OCI-M2 (cell line): Measurements from ENCODE around the gene HLCS.

Experiments used
- DNase-seq: peaks from one replicate; lab custom pipeline; 2025; ENCODE audit not compliant: unreplicated experiment; lab: John Stamatoyannopoulos, UW

The HLCS gene

GRCh38 chr21:36749935-36750575 is 216.4 kb downstream of the HLCS start:
- DNase-seq: no peak

DNA sequence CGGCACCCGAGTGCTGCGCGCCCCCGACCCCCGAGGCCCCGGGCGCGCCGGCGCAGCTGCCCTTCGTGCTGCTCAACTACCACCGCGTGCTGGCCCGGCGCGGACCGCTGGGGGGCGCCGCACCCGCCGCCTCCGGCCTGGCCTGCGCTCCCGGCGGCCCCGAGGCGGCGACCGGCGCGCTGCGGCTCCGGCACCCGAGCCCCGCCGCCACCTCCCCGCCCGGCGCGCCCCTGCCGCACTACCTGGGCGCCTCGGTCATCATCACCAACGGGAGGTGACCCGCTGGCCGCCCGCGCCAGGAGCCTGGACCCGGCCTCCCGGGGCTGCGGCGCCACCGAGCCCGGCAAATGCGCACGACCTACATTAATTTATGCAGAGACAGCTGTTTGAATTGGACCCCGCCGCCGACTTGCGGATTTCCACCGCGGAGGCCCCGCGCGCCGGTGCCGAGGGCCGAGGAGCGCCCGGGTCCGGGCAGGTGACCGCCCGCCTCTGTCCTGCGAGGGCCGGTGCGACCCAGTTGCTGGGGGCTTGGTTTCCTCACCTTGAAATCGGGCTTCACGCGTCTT is 218.6 kb downstream of the HLCS start:
- no peak for DNase-seq

DNA sequence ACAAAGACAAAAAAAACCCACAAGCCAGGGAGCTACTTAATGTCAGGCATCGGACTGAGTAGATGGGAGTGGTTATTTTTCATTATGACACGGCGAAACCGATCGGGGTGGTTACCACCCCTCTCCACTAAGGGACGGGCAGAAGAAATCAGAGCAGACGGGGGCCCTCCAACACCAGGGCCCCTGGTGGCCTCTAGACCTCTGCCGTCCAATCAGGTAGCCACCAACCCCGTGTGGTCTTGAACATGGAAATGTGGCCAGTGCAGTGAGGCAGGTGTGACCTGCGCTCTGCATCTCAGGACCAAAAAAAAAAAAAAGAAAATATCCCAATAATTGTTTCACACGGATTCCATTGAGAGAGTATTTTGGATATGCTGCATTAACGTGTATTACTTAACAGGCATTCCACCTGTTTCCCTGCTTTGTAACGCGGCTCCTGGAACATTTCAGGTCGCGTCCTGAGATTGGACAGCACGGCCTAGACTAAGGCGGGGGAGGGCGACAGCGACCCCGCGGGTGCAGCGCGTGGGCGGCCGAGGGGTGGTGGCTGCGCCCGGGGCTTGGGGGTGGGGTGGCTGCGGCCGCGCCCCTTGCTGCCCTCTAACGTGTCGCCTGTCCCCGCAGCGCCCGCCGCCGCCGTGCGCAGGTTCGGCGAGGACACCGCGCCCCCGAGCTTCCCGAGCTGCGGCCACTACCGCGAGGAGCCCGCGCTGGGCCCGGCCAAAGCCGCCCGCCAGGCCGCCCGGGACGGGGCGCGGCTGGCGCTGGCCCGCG is 219.2 kb downstream of the HLCS start:
- DNase-seq: no peak

DNA sequence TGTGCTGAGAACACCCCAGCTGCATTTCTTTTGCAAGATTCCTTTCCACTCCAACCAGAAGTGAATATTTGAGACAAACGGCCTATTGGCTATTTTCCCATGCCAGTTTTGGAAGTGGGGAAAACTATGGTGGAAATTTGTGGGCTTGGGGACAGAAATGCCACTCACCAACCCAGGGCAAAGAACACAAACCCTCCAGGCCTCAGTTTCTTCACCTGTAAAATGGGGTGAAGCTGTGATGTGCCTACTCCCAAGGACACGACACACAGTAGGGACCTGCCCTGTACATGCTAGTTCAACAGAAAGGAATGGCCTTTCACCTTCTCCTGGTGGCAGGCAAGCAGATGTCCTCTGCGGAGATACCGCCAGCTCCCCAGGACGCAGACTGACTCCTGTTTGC is 221.0 kb downstream of the HLCS start:
- DNase-seq: no peak

GRCh38 chr21:36744560-36745231 is 221.8 kb downstream of the HLCS start:
- no peak for DNase-seq

GRCh38 chr21:36744190-36744559 is 222.3 kb downstream of the HLCS start:
- no peak for DNase-seq

DNA sequence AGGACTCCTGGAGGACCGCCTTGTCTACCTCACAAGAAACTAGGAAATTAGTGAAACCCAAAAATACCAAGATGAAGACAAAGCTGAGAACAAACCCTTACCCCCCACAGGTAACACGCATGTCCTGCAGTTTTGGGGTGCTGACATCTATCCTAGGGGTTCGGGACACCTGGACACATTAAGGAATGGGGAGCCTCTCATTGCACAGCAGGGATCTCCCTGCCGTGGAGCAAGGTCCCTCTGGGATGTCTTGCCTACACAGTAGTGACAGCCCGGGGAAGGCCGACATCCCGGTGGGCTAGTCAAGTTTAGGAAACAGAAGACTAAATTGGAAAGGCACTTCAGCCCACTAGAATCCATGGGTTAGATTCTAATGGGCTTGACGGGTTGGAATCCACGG is 223.0 kb downstream of the HLCS start:
- DNase-seq: no peak

- DNase-seq: no peak
These were observed 223.5 kb downstream of the HLCS start for GRCh38 chr21:36743008-36743407.

GRCh38 chr21:36741506-36741905 is 225.0 kb downstream of the HLCS start:
- DNase-seq: no peak

DNA sequence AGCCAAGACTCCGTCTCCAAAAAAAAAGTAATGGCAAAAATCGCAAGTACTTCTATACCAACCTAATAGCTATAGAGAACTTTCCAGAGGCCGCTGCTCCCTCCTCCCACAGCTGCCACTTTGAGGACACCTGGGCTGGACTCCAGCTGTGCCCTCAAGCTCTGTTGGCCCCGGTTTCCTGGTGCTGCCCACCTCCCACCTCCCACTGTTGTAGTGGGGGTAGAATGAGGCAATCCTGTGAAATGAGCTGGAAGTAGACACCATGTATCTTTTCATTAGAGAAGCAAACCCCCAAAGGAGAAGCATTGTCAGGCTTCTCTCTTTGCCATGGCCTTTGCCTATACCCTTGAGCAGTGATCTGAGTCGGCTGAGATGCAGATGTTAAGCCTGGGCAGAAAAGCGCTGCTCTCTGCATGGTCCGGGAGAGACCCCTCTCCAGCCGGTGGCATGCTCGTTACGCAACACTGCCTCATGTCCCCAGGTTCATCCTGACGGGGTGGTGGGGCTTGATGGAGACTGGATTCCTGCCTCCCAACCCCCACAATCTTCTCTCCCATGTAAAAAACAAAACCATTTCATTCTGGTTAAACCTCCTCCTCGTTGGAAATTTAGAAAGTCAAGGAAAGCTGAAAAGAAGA is 227.9 kb downstream of the HLCS start:
- no peak for DNase-seq

DNA sequence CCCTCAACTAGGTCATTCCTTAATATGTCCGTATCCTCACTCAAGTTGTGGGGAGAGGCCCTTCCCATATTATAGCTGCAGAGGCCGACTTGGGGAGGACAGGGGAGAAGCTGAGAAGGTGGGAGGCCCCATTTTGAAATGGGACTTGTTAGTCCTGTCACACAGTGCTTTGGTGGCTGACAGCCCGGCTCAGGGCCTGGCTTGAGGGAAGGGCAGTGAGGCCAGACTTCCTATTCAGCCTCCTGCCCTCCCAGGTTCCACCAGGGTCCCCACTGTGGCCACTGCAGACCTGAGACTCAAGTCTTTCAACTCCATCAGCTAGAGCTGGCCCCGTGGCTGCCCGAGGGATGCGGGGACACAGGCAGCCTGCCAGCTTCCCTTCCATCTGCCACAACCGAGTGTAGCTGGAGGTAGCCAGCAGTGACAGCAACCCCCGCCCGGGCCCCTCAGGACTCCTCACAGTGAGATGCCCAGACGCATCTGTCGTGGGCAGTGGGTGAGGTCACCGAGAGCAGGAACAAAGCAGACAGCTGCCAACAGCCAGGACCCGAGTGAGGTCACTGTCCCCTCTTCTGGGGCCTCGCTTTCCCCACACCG is 230.6 kb downstream of the HLCS start:
- no peak for DNase-seq

DNA sequence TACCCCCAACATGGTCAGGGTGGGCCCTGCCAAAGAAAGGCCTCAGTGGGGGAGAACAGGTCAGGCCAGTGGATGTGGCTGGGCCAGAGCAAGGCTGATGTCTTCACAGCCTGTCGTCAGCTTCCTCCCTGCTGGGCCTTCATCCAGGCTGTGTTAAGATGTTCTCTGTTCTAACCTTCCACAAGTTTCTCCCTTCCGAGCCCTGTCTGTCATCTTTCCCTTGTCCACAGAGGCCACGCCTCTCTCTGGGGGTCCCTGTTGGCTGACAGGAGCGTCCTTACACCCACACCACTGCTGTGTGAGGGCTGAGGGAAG is 231.3 kb downstream of the HLCS start:
- no peak for DNase-seq

GRCh38 chr21:36734367-36735200 is 231.9 kb downstream of the HLCS start:
- no peak for DNase-seq

DNA sequence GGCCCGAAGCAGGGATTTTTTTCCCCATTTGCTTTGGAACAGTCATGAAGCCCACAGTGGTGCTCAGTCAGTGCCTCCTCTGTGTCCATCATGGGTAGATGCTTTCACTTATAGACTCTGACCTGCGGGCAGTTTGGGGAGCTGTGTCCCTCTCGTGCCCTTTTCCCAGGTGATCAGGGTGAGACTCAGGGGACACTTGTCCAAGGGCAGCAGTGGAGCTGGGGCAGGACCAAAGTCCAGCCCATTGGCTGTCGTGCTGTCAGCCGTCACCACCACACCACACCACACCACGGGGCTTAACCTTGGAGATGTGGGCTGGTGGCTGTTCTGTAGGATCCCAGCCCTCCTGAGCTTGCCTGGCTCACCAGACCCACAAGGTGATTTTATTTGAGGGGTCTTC is 232.6 kb downstream of the HLCS start:
- no peak for DNase-seq

DNA sequence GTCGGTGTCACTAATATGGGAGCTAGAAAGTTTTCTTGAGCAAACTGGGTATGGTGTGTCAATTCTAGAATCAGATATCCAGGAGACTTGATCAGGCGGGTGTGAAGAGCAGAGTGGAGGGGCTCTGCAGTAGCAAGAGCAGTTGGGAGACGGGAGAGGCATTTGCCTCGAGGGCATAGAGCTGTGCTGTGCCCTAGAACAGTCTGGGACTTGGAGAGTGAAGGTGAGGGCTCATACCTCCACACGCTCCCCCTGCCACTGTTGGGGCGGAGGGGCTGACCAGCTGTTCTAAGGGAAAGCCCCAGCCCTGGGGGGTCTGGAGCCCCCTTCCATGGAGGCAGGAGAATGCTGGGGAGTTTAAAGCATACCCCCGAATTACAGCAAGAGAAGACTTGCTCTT is 233.7 kb downstream of the HLCS start:
- DNase-seq: no peak

DNA sequence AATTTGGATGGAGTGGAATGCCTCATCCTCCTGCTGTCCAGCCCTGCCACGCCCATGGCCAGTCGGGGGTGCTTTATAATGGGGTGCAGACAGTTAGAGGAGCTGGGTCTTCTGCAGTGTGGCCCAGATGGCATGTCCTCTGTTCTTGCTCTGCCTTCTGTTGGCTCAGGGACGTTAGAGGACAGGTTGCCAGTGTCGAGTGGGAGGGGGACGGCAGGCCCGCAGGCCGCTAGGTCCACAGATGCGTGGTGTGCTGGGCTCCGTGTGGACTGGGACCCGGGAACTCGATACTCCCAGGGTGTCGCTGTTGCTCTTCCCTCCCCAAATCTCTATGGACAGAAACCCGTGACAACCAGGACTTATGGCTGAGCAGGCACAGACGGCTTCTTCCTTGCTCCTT is 234.3 kb downstream of the HLCS start:
- DNase-seq: no peak

- no peak for DNase-seq
These were observed 235.9 kb downstream of the HLCS start for GRCh38 chr21:36730291-36731281.

DNA sequence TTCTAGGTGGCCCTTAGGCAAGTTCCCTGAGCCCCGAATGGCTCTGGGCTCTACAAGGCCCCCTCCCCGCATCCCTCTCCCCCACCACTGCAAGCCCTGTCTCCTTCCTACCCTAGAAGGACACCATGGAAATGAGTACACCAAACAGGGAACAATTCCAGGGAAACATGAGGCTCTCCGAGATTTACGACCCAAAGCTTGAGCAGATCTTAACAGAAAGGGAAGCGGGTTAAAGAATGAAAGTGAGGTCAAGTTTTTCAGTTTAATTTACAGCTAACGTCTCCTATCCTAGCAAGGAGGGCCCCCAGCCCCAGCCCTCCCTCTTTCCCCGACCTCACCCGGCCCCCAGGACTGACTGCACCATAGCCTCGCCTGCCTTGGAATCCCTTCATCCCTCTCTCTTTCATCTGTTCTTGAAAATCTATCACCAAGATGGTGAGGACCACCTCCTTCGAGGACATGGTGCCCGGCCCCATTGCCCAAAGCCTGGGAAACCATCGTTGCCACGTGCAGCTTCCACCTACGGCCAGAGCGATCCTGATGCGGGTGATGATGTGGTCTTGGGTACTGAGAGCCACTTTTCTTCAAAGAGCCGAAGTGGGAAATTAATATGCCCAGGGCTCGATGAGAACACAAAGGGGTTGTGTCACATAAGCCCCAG is 237.0 kb downstream of the HLCS start:
- no peak for DNase-seq
